Cardiac muscle cell (in vitro differentiated cells and primary cell): ENCODE results near the gene PSKH1. TPM values are rescaled to one million over a fixed set of nuclear protein-coding genes. Genes with fewer than 3 reads are reported as not detected.

ENCODE experiments used
- DNase-seq, 2 donors: peaks; one replicate each; pipeline versions ENCODE4 v3.0.0 to v3.0.0-alpha.2; 2010 to 2017; ENCODE audit warnings: low read depth in 1 of 2, low spot score in 1 of 2
- H3K27ac ChIP-seq: fragments of 200-600 bp; sonication (generic); 2 replicates; pipeline ENCODE4 v1.5.1; 2016
- H3K27me3 ChIP-seq: fragments of 200-600 bp; sonication (generic); 2 replicates; pipeline ENCODE4 v1.6.0; 2016; ENCODE audit warnings: control low read depth
- H3K36me3 ChIP-seq: fragments of 200-600 bp; sonication (generic); 2 replicates; pipeline ENCODE4 v1.5.1; 2016; ENCODE audit warnings: control low read depth
- H3K4me1 ChIP-seq: fragments of 200-600 bp; sonication (generic); 2 replicates; pipeline ENCODE4 v1.8.1; 2017; ENCODE audit warnings: low read depth, mild to moderate bottlenecking, mixed run types
- H3K4me3 ChIP-seq: fragments of 200-600 bp; sonication (generic); 2 replicates; pipeline ENCODE4 v1.5.1; 2016; ENCODE audit warnings: mild to moderate bottlenecking
- H3K9me3 ChIP-seq: fragments of 200-600 bp; sonication (generic); 2 replicates; pipeline ENCODE4 v1.5.1; 2017; ENCODE audit warnings: low read depth, mild to moderate bottlenecking, control low read depth
- polyA plus RNA-seq: library from polyadenylated mRNA; unstranded; fragments of >200 nt; fragmentation: Nextera tagmentation; extraction: Ambion mirVana; gene quantifications from 2 replicates; pipeline ENCODE4 v1.2.1, GENCODE V29; 2016
- total RNA-seq: library from RNA; depleted of rRNA; stranded (reverse); fragments of >200 nt; gene quantifications from 2 replicates; pipeline ENCODE4 v1.2.3, GENCODE V29; 2016
- TF ChIP-seq, protein P1 (sequence below): IDR thresholded peaks from 2 replicates; pipeline ENCODE4 v1.5.1; 2012; ENCODE audit warnings: low read depth, mild to moderate bottlenecking, low read length

Gene PSKH1
- total and polyA plus RNA-seq, 2 experiments from 2014 or later: 31.0 to 48.8 TPM

DNA sequence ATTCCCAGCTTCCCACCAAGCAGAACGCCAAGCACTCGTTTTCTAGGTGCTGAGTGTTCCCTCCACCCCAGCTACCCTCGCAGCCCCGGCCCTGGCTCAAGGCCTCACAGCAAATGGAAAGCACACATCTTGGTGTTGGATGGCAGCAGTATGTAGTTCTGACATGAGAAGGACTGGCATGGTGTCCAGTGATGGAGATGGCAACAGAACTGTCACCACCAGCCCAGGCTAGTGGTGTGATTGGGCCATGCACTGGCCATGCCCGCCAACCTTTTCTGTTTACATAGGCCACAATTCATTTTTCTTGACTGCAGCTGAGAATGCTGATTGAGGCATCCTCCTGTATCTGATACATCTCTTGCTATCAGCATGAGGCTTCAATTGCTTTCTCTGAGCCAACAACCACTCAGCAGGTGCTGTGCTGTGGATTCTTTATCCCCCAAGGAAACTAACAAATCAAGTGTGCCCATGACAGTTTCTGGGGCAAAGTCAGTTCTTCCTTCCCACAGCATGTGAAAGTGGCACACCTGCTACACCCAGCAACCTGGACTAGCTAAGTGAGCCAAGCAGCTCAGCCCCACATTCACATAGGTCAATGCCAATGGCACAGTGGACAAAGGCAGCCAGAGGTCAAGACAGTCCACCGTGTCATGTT lies 71.5 kb downstream of the PSKH1 start:
- Histone ChIP-seq H3K36me3 (peaks cover 11% of the 10 kb centered on the region), H3K27ac (no peak overlapping the region), H3K9me3 (no peaks in the 10 kb centered on the region), H3K27me3 (no peaks in the 10 kb centered on the region), H3K4me1 (peaks cover 7% of the 10 kb centered on the region), H3K4me3 (no peak overlapping the region)
- TF ChIP-seq, protein P1, sequence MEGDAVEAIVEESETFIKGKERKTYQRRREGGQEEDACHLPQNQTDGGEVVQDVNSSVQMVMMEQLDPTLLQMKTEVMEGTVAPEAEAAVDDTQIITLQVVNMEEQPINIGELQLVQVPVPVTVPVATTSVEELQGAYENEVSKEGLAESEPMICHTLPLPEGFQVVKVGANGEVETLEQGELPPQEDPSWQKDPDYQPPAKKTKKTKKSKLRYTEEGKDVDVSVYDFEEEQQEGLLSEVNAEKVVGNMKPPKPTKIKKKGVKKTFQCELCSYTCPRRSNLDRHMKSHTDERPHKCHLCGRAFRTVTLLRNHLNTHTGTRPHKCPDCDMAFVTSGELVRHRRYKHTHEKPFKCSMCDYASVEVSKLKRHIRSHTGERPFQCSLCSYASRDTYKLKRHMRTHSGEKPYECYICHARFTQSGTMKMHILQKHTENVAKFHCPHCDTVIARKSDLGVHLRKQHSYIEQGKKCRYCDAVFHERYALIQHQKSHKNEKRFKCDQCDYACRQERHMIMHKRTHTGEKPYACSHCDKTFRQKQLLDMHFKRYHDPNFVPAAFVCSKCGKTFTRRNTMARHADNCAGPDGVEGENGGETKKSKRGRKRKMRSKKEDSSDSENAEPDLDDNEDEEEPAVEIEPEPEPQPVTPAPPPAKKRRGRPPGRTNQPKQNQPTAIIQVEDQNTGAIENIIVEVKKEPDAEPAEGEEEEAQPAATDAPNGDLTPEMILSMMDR: no peak
- no peak for DNase-seq

DNA sequence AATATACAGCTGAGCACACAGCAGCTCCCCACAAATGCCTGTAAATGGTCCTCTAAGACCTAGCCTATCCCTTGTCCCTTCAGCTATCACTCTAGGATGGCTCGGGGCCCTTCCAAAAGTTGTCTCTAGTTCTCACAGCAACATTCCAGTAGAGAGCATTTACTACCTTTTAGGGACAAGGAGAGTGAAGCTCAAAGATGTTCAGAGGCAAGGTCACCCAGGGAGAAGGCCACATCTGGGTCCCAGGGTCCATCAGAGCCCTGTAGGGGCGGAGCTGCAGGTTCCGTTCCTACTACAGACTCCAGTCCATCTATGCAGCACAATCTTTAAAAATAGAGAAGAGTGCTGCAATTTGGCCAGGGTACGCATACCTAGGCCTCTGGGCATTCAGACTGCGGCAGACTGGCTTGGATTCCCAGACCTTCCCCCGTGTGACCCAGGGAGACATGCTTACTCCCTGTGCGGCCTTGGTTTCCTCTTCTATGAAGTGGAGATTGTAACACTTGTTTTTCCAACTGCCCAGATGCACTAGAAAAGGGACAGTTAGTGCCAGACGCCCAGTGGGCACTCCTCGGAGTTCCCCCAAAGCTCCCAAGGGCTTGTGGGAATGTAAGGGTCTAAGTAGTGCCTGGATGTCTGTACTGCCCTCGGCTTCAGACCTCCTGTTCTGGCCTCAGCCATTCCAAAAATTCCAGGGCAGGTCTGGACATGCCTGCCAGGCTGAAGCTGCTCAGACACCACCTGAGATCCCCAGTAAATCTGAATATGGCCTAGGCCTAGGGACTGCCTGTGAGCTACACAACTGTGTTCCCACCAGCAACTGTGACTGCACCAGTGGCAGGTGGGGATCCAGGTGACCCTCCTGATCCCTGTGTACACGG lies 72.9 kb downstream of the PSKH1 start:
- H3K9me3 ChIP-seq: no peaks in the 10 kb centered on the region
- no peak overlapping the region for H3K4me3 ChIP-seq
- peak overlapping the region; percentile 59 for H3K27ac ChIP-seq
- DNase-seq: no peak
- peaks cover 6% of the 10 kb centered on the region for H3K36me3 ChIP-seq
- TF ChIP-seq, protein P1: no peak
- H3K27me3 ChIP-seq: no peaks in the 10 kb centered on the region
- H3K4me1 ChIP-seq: peaks cover 7% of the 10 kb centered on the region

DNA sequence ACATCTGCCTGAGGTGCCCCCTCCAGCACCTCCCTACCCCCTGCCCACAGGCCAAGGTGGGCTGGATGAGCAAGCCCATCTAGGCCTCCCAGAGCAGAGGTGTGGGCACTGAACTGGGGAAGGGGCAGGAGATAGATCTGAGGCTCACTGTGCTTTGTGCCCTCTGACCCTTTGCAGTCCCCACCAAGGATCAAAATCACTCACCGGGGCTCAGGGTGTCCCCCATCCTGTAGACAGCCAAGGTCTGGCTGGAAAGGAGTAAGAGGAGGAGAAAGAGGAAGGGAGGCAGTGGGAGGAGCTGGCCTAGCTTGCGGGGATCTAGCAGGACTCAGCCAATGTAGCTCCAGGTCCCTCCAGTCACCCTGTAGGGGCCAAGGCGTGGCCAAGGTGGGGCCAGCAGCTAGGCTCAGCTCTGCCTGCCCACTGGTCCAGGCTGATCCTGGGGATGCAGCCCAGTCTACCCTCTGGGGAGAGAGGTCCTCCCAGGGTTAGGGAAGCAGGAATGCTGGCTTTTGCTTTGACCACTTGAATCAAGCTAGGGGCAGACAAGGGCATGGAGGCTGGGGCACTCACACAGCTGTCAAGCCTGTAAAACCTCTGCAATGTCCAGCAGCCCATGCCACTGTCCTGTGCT lies 73.6 kb downstream of the PSKH1 start:
- TF ChIP-seq, protein P1: no peak
- H3K4me1 ChIP-seq: peaks cover 7% of the 10 kb centered on the region
- peaks cover 2% of the 10 kb centered on the region for H3K36me3 ChIP-seq
- H3K9me3 ChIP-seq: no peaks in the 10 kb centered on the region
- peak in 1 of 2 donors; percentile 33 for DNase-seq
- H3K27me3 ChIP-seq: no peaks in the 10 kb centered on the region
- peak overlapping the region; percentile 59 for H3K27ac ChIP-seq
- no peak overlapping the region for H3K4me3 ChIP-seq

DNA sequence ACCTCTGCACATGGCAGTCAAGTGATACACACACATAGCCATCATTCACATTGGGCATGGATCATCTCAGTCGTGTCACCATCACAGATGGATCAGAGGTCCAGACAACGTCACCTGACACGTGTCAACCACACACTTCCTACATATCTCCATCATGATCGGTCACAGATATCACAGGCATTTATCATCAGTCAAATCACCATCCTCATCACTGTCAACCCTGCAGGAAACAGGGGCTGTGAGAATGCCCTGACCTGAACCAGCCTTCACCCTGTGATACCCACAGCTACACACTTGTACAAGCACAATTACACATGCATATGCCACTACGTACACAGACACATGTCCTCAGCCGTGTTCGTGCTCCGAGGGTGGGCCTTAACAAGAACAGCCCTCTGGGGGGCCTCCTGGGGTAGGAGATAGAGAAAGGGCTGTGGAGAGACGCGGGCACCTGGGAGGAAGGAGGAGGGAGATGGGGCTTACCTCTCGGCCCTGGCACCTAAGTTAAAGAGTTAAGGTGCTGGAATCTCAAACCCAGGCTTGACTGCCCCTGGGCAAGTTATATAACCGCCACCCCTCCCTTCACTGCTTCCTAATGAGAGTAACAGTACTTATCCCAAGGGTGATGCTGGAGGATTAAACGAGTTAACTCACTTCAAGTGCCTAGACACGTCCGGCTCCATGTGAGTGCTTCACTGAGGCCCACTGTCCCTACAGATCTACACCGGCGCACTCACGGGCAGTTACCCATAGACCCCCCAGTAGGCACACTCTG lies 74.3 kb downstream of the PSKH1 start:
- TF ChIP-seq, protein P1: no peak
- Histone ChIP-seq H3K4me3 (peak overlapping the region; percentile 81), H3K27ac (no peak overlapping the region), H3K27me3 (no peaks in the 10 kb centered on the region), H3K9me3 (no peaks in the 10 kb centered on the region), H3K36me3 (no peaks in the 10 kb centered on the region), H3K4me1 (peaks cover 7% of the 10 kb centered on the region)
- peak in 1 of 2 donors; percentile 34 for DNase-seq

DNA sequence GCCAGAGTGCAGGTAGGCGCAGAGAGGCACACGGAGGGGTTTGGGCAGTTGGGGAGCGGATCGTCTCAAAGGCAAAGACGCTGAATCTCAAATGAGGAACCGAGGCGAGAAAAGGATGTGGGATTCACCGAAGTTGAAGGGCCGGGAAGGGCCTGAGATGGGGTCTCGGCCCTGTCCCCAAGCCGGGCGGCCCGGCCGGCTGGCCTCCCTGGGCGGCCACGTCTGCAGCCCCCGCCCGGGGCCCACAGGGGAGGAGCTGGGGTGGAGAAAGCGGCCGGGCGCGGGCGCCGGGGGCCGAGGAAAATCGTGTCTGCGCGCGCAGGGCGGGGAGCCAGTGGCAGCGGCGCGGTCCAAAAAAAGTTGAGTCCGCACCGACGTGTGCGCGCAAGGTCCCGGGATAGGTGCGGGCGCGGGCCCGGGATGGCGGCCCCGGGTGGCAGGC lies 74.9 kb downstream of the PSKH1 start:
- Histone ChIP-seq H3K36me3 (no peaks in the 10 kb centered on the region), H3K4me3 (peak overlapping the region; percentile 81), H3K27ac (peak overlapping the region; percentile 56), H3K27me3 (no peaks in the 10 kb centered on the region), H3K4me1 (peaks cover 7% of the 10 kb centered on the region), H3K9me3 (no peaks in the 10 kb centered on the region)
- DNase-seq: peak in 1 of 2 donors; percentile 35
- TF ChIP-seq, protein P1: no peak
